ENCODE measurements around the gene CCDC110.

DNA sequence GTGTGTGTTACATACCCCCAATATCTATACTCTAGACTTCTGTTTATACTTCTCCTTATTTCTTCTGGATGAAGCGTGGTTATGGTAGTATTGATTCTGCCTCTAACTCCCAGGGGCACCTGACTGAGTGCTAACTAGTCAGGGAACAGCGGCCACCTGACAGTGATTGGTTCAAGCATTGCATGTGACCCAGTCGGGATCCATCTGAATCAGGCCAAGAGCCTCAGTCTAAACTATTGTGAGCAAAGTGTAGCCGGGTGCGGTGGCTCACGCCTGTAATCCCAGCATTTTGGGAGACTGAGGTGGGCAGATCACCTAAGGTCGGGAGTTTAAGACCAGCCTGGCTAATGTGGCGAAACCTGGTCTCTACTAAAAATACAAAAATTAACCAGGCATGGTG is 10.0 kb downstream of the CCDC110 start:
- TF ChIP-seq, protein P1, sequence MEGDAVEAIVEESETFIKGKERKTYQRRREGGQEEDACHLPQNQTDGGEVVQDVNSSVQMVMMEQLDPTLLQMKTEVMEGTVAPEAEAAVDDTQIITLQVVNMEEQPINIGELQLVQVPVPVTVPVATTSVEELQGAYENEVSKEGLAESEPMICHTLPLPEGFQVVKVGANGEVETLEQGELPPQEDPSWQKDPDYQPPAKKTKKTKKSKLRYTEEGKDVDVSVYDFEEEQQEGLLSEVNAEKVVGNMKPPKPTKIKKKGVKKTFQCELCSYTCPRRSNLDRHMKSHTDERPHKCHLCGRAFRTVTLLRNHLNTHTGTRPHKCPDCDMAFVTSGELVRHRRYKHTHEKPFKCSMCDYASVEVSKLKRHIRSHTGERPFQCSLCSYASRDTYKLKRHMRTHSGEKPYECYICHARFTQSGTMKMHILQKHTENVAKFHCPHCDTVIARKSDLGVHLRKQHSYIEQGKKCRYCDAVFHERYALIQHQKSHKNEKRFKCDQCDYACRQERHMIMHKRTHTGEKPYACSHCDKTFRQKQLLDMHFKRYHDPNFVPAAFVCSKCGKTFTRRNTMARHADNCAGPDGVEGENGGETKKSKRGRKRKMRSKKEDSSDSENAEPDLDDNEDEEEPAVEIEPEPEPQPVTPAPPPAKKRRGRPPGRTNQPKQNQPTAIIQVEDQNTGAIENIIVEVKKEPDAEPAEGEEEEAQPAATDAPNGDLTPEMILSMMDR (conservative IDR thresholded peaks at IDR 0.05; ENCODE audit: low read depth, low read length): no peak
- TF ChIP-seq CEBPB (IDR thresholded peaks at IDR 0.05; ENCODE audit: low read depth, low read length) (no peak), POLR2A (IDR thresholded peaks at IDR 0.05; ENCODE audit: low read depth, low read length) (no peak), BHLHE40 (IDR thresholded peaks at IDR 0.05; ENCODE audit: low read depth, low read length) (no peak), RFX5 (IDR thresholded peaks at IDR 0.05; ENCODE audit: low read depth, low read length) (no peak), SMC3 (IDR thresholded peaks at IDR 0.05; ENCODE audit: low read depth, low read length) (no peak), MXI1 (IDR thresholded peaks at IDR 0.05; ENCODE audit: borderline replicate concordance, low read depth, low read length) (no peak), RAD21 (IDR thresholded peaks at IDR 0.05; ENCODE audit: low read length) (no peak), CHD1 (IDR thresholded peaks at IDR 0.05; ENCODE audit: low read depth, low read length) (no peak)
- TF ChIP-seq, protein P2, sequence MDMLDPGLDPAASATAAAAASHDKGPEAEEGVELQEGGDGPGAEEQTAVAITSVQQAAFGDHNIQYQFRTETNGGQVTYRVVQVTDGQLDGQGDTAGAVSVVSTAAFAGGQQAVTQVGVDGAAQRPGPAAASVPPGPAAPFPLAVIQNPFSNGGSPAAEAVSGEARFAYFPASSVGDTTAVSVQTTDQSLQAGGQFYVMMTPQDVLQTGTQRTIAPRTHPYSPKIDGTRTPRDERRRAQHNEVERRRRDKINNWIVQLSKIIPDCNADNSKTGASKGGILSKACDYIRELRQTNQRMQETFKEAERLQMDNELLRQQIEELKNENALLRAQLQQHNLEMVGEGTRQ (IDR thresholded peaks at IDR 0.05; ENCODE audit: low read depth, low read length): no peak
